C4-2B (cell line): ENCODE results near the gene FHIT.

Experiments
- CTCF ChIP-seq: fragments of 450-650 bp; conservative IDR thresholded peaks from 2 replicates; pipeline ENCODE4 v1.5.1; 2017; ENCODE audit warnings: mild to moderate bottlenecking
- ZFX ChIP-seq: fragments of 450-650 bp; IDR thresholded peaks from 2 replicates; pipeline ENCODE4 v1.6.1; 2017

- TF ChIP-seq CTCF (no peak), ZFX (no peak)
Observed at GRCh38 chr3:59818919-59819300, 1432.3 kb downstream of the FHIT start.
